ENCODE data around the gene TAF4B.
"Not testable (repeated sequence)": the region's sequence is repeated elsewhere in the genome, so short reads cannot be mapped to it uniquely, and the experiment has no call there.

DNA sequence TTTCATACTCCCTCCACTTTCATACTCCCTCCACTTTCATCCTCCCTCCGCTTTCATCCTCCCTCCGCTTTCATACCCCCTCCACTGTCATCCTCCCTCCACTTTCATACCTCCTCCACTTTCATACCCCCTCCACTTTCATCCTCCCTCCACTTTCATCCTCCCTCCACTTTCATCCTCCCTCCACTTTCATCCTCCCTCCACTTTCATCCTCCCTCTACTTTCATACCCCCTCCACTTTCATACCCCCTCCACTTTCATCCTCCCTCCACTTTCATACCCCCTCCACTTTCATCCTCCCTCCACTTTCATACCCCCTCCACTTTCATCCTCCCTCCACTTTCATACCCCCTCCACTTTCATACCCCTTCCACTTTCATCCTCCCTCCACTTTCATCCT is 77.0 kb downstream of the TAF4B start:
- TF ChIP-seq, protein P1, sequence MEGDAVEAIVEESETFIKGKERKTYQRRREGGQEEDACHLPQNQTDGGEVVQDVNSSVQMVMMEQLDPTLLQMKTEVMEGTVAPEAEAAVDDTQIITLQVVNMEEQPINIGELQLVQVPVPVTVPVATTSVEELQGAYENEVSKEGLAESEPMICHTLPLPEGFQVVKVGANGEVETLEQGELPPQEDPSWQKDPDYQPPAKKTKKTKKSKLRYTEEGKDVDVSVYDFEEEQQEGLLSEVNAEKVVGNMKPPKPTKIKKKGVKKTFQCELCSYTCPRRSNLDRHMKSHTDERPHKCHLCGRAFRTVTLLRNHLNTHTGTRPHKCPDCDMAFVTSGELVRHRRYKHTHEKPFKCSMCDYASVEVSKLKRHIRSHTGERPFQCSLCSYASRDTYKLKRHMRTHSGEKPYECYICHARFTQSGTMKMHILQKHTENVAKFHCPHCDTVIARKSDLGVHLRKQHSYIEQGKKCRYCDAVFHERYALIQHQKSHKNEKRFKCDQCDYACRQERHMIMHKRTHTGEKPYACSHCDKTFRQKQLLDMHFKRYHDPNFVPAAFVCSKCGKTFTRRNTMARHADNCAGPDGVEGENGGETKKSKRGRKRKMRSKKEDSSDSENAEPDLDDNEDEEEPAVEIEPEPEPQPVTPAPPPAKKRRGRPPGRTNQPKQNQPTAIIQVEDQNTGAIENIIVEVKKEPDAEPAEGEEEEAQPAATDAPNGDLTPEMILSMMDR (IDR thresholded peaks at IDR 0.05), result not testable (repeated sequence)
- not testable (repeated sequence) for TF ChIP-seq POLR2A (IDR thresholded peaks at IDR 0.05)

Data from testis (tissue), 2 donors.